ENCODE results near the gene RPL18.
"Not testable (repeated sequence)": the region's sequence is repeated elsewhere in the genome, so short reads cannot be mapped to it uniquely, and the experiment has no call there.

GRCh38 chr19:48632286-48632685 lies 13.3 kb upstream of the RPL18 start:
- TF ChIP-seq, protein P1, sequence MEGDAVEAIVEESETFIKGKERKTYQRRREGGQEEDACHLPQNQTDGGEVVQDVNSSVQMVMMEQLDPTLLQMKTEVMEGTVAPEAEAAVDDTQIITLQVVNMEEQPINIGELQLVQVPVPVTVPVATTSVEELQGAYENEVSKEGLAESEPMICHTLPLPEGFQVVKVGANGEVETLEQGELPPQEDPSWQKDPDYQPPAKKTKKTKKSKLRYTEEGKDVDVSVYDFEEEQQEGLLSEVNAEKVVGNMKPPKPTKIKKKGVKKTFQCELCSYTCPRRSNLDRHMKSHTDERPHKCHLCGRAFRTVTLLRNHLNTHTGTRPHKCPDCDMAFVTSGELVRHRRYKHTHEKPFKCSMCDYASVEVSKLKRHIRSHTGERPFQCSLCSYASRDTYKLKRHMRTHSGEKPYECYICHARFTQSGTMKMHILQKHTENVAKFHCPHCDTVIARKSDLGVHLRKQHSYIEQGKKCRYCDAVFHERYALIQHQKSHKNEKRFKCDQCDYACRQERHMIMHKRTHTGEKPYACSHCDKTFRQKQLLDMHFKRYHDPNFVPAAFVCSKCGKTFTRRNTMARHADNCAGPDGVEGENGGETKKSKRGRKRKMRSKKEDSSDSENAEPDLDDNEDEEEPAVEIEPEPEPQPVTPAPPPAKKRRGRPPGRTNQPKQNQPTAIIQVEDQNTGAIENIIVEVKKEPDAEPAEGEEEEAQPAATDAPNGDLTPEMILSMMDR (conservative IDR thresholded peaks at IDR 0.05 in 1 of 2, IDR thresholded peaks at IDR 0.05 in 1 of 2; ENCODE audit: extremely low read depth in 1 of 2, insufficient read depth in 1 of 2, low read depth in 1 of 2, low read length in 2 of 2) = not testable (repeated sequence)
- not testable (repeated sequence) for TF ChIP-seq EZH2 (IDR thresholded peaks at IDR 0.05; ENCODE audit: borderline replicate concordance, low read length)

All from mammary epithelial cell (primary cell).